EH (cell line): Measurements from ENCODE around the gene DLL4.

ENCODE experiments used
- DNase-seq: peaks from one replicate; pipeline ENCODE4 v3.0.0-alpha.2; 2015; ENCODE audit warnings: low read depth

DLL4 gene

DNA sequence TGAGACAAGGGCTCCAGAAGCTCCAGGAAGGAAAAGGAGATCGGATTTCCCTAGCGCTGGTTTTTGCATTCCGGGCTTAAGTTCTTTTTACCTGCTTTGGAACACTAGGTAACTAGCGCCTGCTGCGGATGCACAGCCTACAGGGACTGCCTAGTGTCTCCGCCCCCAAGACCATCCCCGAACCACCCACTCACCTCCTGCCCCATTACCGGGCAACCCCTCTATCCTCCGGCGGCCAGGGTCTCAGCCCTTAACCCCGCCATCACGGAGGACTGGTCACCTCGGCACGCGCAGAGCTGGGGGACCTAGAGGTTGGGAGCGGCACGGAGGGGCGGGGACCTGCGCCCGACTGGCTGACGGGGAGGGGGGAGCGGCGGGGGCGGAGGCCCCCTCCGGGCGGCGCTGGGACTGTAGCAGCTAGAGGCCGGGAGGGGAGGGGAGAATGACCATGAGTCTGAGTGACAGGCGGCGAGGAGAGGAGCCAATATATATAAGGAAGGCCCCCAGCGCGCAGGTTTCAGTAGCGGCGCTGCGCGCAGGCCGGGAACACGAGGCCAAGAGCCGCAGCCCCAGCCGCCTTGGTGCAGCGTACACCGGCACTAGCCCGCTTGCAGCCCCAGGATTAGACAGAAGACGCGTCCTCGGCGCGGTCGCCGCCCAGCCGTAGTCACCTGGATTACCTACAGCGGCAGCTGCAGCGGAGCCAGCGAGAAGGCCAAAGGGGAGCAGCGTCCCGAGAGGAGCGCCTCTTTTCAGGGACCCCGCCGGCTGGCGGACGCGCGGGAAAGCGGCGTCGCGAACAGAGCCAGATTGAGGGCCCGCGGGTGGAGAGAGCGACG is at the start of gene DLL4:
Gene DLL4 (plus strand): TSS at position 520 of the 839 bp plus-strand sequence. CDS start 329 bp downstream, outside the sequence.
- peak; percentile 60 for DNase-seq

DNA sequence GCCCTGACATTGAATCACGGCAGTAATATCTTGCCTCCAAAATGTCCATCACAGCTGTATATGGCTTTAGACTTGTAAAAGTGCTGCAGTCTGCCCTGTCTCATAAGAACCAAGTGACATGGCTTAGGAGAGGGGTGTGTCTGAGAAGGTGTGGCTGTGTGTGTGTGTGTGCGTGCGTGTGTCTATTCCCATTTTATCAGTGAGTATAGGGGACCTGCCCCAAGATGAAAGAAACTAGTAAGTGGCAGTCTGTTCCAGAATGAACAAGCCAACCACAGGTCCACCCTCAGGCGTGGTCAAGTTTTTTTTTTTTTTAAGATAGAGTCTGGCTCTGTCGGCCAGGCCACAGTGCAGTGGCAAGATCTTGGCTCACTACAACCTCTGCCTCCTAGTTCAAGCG is 49.5 kb upstream of the DLL4 start:
- no peak for DNase-seq

DNA sequence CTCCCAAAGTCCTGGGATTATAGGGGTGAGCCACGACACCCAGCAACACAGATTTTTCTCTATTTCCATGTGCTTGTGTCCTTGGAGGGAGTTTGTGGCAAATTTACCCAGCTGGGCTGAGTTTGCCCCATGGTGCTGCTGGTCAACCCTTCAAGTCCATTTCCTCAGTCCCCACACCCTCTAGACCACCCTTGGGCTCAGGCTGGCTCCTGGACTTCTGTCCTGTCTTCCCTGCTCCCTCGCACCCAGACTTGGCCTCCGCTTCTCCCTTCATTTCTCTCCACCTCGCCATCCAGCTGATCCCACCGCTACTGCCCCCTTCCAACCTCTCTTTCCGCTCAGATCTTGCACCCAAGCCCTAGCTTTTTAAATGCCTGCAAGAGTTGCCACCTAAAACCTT is 47.8 kb upstream of the DLL4 start:
- no peak for DNase-seq

DNA sequence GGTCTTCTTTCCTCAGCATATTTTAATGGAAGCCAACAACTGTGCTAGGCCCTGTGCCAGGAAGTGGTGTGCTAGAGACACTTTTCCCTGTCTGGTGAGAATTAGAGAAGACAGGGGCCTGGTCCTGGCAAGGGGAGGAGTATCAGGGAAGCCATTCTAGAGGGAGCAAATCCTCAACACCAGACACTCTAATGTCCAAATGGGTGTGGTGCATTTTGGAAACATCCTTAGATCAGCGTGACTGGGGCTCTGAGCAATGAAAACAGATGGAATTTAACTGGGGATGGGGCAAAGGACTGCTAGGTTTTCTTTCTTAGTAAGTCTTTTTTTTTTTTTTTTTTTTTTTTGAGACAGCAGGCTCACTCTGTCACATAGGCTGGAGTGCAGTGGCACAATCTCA is 42.6 kb upstream of the DLL4 start:
- no peak for DNase-seq

DNA sequence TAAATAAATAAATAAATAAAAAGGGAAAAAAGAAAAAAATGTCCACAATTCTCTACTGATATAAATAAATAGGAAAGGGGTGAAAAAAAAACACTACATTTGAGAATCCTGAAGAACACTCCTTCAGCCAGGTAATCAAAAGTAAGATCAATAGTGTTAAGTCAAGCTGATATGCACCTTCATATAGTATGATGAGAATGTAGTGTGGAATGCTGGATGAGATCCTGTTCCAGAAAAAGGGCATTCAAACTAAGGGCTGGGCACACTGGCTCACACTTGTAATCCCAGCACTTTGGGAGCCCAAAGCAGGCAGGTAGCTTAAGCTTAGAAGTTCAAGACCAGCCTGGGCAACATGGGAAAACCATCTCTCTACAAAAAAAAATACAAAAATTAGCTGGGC is 40.0 kb upstream of the DLL4 start:
- no peak for DNase-seq

DNA sequence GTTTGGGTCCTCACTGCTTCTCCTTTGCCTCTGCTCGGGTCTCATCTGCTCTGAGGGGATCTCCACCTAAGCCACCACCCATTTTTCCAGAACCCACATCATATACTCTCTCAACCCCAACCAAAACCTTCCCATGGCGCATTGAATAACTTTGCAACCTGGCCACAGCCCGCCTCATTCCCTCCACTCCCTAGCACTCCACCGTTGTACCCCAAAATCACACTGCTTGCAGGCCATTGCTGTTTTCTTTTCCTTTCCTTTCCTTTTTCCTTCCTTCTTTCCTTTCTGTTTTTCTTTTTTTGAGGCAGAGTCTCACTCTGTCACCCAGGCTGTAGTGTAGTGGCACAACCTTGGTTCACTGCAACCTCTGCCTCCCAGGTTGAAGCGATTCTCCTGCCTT is 38.0 kb upstream of the DLL4 start:
- no peak for DNase-seq

DNA sequence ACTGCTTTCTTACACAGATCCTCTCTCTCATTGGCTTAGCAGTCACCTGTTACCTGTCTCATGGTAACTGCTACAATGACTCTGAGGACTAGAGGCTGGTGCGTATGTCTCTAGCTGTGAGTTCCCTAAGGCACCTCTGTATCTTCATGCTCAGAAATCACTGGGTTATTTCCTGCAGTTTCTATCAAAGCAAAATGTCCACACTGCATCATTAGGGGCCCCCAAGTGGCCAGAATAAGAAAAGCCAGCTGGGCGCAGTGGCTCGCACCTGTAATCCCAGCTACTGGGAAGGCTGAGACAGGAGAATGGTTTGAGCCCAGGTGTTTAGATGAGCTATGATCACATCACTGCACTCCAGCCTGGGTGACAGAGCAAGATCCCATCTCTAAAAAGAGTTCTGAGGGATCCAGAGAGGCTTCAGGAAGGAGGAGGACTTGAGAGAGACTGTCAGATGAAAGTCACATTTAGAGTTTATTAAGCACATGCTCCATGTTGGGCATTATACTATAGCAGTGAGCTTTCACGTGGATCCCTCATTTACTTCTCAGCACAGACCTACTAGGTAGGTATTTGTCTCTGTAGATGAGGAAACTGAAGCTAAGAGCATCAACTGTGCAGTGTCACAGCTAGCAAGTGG is 37.2 kb upstream of the DLL4 start:
- peak; percentile 59 for DNase-seq

DNA sequence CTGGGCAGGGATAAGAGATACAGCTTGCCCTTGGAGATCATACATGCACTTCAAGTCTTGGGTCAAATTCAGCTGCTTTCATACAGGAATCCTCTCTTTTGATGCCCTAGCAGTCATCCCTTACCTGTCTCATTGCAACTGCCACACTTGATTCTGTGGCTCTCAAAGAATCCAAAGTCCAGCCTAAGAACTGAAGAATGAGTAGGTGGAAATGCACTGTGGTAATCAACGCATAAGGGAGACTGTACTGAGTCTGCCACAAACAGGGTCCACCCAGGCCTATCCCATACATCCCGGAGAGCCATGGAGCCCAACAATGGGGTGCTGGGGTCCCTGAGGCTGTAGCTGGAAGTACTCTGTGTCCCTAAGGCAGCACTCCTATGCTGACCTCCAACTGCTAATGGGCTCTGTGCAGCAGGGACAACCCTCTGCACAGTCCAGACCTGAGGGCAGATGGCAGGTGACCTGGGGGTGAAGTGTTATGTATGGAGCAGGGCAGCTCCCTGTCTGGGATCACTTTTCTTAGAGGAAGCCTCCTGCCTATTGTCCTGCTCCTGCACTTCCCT is 36.6 kb upstream of the DLL4 start:
- DNase-seq: no peak

DNA sequence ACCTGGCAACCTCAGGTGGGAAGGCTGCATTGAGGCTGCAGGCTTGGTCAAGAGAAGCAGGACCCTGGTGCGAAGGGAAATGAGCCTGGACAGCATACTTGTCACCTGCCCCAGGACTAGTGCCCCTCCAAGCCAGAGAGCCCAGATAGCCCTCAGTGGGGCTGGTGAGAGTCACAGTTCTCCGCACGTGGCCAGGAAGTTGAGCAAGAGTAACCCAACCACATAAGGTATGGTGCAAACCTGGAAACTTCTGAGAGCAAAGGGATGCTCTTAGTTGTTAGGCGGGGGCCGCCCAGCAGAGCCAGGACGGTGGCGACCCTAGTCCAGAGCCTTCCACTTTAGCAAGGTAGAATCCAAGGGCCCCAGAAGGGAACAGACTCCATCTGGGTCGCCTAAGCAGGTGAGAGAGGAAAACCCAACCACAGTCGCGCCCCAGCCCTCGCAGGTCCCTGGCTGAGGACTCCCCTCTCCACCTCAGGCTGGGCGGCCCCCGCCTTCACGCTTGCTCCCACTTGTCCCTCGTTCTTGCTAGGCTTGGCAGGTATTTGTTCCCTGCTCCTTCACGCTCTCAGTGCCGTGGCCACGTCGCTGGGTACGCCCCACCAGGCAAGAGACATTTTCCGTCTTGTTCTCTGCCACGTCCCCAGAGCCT is 36.0 kb upstream of the DLL4 start:
- DNase-seq: no peak

DNA sequence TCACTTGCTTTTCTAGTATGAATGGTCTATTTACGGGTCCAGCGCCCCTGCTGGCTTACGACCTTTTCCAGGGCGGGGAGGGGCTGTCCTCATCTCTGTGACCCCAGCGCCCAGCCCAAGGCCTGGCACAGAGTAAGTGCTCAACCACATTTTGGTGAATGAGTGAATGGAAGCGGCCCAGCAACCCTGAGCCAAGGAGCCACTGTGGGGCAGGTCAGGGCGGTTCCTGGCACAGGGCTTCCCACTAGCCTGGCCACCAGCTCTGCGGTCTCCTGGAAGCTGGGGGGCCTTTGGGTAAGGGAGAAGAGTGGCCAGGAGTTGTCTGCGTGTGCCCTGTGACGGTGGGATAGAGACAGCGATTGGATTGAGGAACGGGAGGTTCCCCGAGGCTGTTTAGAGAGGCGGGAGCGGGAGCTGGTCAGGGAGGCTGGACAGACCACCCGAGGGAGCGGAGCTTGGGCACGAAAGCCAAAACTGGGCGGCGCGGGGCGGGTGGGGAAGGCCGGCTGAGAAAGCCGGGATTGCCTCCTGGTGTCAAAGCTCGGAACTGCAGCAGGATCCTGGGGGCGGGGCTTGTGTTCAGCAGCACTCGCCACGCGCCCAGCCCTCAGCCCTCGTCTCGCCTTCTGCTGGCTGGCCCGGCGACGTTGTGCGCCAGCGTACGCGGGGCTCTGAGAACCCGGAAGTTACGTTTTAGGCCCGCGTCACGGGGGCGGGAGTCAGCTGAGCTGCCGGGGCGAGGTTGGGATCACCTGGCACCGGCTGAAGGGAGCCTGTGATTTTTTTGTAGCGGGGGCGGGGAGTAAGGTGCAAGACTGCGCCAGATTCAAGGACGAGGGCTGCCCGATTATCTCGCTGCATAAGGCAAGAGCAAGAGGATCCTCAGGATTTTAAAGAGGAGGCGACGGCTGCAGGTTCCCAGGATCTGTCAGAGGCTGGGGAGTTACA is 35.1 kb upstream of the DLL4 start, which contains the start of gene VPS18:
Gene VPS18 (plus strand): TSS at position 718 of the 948 bp plus-strand sequence. CDS start 319 bp downstream, outside the sequence.
- peak; percentile 96 for DNase-seq

DNA sequence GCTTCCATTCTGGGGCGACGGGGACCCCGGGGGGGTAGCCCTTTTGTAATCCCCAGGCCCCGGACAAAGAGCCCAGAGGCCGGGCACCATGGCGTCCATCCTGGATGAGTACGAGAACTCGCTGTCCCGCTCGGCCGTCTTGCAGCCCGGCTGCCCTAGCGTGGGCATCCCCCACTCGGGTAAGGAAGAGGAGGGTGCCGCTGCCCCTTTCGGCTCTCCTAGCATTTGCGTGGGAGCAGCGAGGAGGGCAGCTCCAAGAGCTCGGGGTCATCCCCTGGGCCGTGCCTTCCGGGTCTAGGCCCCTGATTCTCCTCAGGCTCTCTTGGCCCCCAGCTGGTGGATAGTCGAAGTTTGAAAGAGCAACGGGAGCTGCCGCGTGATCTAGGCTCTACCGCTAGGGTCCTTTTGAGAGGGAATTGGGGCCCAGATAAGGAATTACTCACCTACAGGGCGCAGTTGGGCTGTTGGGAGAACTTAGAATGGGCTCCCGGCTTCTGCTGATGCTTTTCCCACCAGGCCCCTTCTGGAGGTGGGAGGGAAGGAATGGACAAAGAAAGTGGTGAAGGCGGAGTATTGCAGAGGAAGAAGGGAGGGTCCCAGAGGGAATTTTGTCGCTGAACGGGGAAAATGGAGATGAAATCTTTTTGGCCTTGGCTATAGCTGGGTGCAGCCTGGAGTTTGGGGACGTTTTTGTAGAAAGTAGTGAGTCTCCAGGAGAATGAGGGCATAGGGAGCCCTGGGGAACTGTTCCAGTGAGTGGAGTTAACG is 34.3 kb upstream of the DLL4 start:
- peak; percentile 76 for DNase-seq

DNA sequence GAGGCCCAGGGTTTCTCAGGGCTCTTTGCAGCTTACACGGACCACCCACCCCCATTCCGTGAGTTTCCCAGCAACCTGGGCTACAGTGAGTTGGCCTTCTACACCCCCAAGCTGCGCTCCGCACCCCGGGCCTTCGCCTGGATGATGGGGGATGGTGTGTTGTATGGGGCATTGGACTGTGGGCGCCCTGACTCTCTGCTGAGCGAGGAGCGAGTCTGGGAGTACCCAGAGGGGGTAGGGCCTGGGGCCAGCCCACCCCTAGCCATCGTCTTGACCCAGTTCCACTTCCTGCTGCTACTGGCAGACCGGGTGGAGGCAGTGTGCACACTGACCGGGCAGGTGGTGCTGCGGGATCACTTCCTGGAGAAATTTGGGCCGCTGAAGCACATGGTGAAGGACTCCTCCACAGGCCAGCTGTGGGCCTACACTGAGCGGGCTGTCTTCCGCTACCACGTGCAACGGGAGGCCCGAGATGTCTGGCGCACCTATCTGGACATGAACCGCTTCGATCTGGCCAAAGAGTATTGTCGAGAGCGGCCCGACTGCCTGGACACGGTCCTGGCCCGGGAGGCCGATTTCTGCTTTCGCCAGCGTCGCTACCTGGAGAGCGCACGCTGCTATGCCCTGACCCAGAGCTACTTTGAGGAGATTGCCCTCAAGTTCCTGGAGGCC is 29.5 kb upstream of the DLL4 start:
- no peak for DNase-seq

DNA sequence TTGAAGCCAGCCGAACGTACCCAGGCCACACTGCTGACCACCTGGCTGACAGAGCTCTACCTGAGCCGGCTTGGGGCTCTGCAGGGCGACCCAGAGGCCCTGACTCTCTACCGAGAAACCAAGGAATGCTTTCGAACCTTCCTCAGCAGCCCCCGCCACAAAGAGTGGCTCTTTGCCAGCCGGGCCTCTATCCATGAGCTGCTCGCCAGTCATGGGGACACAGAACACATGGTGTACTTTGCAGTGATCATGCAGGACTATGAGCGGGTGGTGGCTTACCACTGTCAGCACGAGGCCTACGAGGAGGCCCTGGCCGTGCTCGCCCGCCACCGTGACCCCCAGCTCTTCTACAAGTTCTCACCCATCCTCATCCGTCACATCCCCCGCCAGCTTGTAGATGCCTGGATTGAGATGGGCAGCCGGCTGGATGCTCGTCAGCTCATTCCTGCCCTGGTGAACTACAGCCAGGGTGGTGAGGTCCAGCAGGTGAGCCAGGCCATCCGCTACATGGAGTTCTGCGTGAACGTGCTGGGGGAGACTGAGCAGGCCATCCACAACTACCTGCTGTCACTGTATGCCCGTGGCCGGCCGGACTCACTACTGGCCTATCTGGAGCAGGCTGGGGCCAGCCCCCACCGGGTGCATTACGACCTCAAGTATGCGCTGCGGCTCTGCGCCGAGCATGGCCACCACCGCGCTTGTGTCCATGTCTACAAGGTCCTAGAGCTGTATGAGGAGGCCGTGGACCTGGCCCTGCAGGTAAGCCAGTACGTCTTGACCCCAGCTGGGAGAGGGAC is 28.7 kb upstream of the DLL4 start:
- DNase-seq: no peak

DNA sequence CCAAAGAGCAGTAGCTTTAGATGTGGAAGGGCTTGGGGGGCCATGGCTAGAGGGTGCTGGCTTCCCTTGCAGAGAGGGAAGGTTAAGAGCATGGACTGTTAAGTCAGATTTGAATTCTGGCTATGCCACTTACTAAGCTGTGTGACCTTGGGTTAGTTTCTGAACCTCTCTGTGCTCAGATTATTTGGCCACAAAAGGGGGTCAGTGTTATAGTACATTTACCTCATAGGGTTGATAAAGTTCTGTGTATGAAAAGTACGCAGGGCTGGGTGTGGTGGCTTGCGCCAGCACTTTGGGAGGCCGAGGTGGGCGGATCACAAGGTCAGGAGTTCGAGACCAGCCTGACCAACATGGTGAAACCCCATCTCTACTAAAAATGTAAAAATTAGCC is 28.1 kb upstream of the DLL4 start:
- no peak for DNase-seq

DNA sequence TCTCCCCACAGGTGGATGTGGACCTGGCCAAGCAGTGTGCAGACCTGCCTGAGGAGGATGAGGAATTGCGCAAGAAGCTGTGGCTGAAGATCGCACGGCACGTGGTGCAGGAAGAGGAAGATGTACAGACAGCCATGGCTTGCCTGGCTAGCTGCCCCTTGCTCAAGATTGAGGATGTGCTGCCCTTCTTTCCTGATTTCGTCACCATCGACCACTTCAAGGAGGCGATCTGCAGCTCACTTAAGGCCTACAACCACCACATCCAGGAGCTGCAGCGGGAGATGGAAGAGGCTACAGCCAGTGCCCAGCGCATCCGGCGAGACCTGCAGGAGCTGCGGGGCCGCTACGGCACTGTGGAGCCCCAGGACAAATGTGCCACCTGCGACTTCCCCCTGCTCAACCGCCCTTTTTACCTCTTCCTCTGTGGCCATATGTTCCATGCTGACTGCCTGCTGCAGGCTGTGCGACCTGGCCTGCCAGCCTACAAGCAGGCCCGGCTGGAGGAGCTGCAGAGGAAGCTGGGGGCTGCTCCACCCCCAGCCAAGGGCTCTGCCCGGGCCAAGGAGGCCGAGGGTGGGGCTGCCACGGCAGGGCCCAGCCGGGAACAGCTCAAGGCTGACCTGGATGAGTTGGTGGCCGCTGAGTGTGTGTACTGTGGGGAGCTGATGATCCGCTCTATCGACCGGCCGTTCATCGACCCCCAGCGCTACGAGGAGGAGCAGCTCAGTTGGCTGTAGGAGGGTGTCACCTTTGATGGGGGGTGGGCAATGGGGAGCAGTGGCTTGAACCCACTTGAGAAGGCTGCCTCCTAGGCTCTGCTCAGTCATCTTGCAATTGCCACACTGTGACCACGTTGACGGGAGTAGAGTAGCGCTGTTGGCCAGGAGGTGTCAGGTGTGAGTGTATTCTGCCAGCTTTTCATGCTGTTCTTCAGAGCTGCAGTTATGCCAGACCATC is 26.3 kb upstream of the DLL4 start:
- no peak for DNase-seq

DNA sequence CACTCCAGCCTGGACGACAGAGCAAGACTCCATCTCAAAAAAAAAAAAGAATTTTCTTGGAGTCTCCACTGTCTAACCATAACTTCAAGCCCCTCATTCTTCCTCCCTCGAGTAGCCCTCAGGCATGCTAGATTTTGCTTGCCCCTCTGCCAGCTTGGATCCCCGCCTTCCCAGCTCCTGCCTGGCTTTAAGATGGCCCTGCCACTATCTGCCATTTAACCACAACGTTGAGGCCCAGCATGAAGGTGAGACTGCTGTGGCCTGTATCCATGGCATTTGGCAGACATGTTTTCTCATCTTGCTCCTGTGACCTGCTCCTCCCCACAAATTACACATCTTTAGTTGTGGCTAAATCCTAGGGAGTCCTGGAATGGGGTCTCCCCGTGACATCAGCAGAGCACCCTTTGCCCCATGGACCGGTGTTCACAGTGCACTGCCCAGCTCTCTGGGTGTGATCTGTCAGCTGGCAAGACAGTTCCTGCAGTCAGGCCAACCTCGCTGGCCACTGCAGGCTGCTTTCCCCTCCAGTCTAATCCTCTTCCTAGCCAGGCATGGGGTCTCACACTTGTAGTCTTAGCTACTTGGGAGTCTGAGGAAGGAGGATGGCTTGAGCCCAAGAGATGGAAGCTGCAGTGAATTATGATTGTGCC is 24.5 kb upstream of the DLL4 start:
- no peak for DNase-seq
